SU-DHL-6 (cell line): ENCODE measurements around the gene AKIP1.

Source experiments
- H2AFZ ChIP-seq: fragments of 200-600 bp; sonication (generic); 2 replicates; pipeline ENCODE4 v1.6.1; 2014; ENCODE audit warnings: low read depth, mild to moderate bottlenecking, moderate library complexity, mixed read lengths, antibody characterized with exemption, low read length; ENCODE audit not compliant: severe bottlenecking
- H3F3A ChIP-seq: fragments of 200-600 bp; shearing (Covaris generic); 2 replicates; pipeline ENCODE4 v1.6.0; 2016; ENCODE audit warnings: antibody characterized with exemption, mild to moderate bottlenecking; ENCODE audit not compliant: insufficient read depth
- H3K27ac ChIP-seq: fragments of 200-600 bp; sonication (generic); 2 replicates; pipeline ENCODE4 v1.5.1; 2016; ENCODE audit warnings: low read depth, mild to moderate bottlenecking, low read length, moderate library complexity, mixed read lengths
- H3K27me3 ChIP-seq: fragments of 200-600 bp; sonication (generic), shearing (Covaris generic); 2 replicates; pipeline ENCODE4 v1.6.0; 2014; ENCODE audit warnings: mild to moderate bottlenecking, low read length
- H3K36me3 ChIP-seq: fragments of 200-600 bp; sonication (generic); 2 replicates; pipeline ENCODE4 v1.6.1; 2014; ENCODE audit warnings: mild to moderate bottlenecking, low read length, mixed read lengths
- H3K4me2 ChIP-seq: fragments of 300-600, 200-600 bp; shearing (Covaris generic), sonication (generic); 2 replicates; pipeline ENCODE4 v1.6.0; 2014; ENCODE audit warnings: low read length, low read depth, mild to moderate bottlenecking; ENCODE audit not compliant: poor library complexity, severe bottlenecking
- H3K4me3 ChIP-seq: fragments of 200-600 bp; sonication (generic); 2 replicates; pipeline ENCODE4 v1.5.1; 2014; ENCODE audit warnings: antibody characterized with exemption, low read length, mild to moderate bottlenecking, mixed read lengths; ENCODE audit not compliant: insufficient read depth, poor library complexity, severe bottlenecking
- H3K79me2 ChIP-seq: fragments of 200-600 bp; sonication (generic); 2 replicates; pipeline ENCODE4 v1.6.1; 2014; ENCODE audit warnings: mild to moderate bottlenecking, low read length, moderate library complexity; ENCODE audit not compliant: insufficient read depth
- H3K9ac ChIP-seq: fragments of 200-600 bp; sonication (generic); 2 replicates; pipeline ENCODE4 v1.7.0; 2014; ENCODE audit warnings: mild to moderate bottlenecking, low read length
- H3K9me2 ChIP-seq: fragments of 200-600 bp; sonication (generic); replicated peaks from 2 replicates; pipeline ENCODE4 v1.6.1; 2014; ENCODE audit warnings: low read length; ENCODE audit not compliant: insufficient read depth
- H3K9me3 ChIP-seq: fragments of 200-600 bp; sonication (generic); 2 replicates; pipeline ENCODE4 v1.6.1; 2014; ENCODE audit warnings: low read length, mixed read lengths; ENCODE audit not compliant: insufficient read depth
- H4K20me1 ChIP-seq: fragments of 200-600 bp; sonication (generic); 2 replicates; pipeline ENCODE4 v1.6.1; 2014; ENCODE audit warnings: low read depth, mild to moderate bottlenecking, antibody characterized with exemption, low read length, moderate library complexity, mixed read lengths
- CTCF ChIP-seq: fragments of 200-600 bp; sonication (generic); IDR thresholded peaks from one replicate; pipeline ENCODE4 v1.5.1; 2017; ENCODE audit warnings: antibody characterized with exemption, mild to moderate bottlenecking, low read length, moderate library complexity; ENCODE audit not compliant: insufficient read depth, poor library complexity, severe bottlenecking
- EZH2phosphoT487 ChIP-seq: fragments of 200-600 bp; sonication (generic), shearing (Covaris generic); conservative IDR thresholded peaks from 2 replicates; pipeline ENCODE4 v1.6.1; 2018; ENCODE audit warnings: mild to moderate bottlenecking, antibody characterized with exemption, low read length, moderate library complexity, mixed read lengths

The AKIP1 gene

GRCh38 chr11:8867035-8867434, 44.0 kb upstream of the AKIP1 start:
- Histone ChIP-seq H3K9me2 (no peaks in the 10 kb centered on the region), H3K79me2 (no peaks in the 10 kb centered on the region), H4K20me1 (no peaks in the 10 kb centered on the region), H3K4me3 (no peak overlapping the region), H3K27ac (no peak overlapping the region), H3K27me3 (no peaks in the 10 kb centered on the region), H3F3A (no peaks in the 10 kb centered on the region), H3K4me2 (no peak overlapping the region), H3K9ac (no peak overlapping the region), H3K9me3 (no peaks in the 10 kb centered on the region), H3K36me3 (no peaks in the 10 kb centered on the region), H2AFZ (no peak overlapping the region)
- TF ChIP-seq CTCF (no peak), EZH2phosphoT487 (no peak)

GRCh38 chr11:8867931-8868631, 42.9 kb upstream of the AKIP1 start:
- Histone ChIP-seq H4K20me1 (no peaks in the 10 kb centered on the region), H3K9me3 (no peaks in the 10 kb centered on the region), H3K9me2 (no peaks in the 10 kb centered on the region), H3K36me3 (no peaks in the 10 kb centered on the region), H3K27ac (no peak overlapping the region), H3K27me3 (no peaks in the 10 kb centered on the region), H3F3A (no peaks in the 10 kb centered on the region), H3K79me2 (no peaks in the 10 kb centered on the region), H3K4me2 (no peak overlapping the region), H3K9ac (no peak overlapping the region), H3K4me3 (no peak overlapping the region), H2AFZ (no peak overlapping the region)
- no peak for TF ChIP-seq CTCF
- TF ChIP-seq EZH2phosphoT487 = no peak

GRCh38 chr11:8870411-8871170, 40.4 kb upstream of the AKIP1 start:
- H3K4me3 ChIP-seq = no peak overlapping the region
- H4K20me1 ChIP-seq = no peaks in the 10 kb centered on the region
- no peaks in the 10 kb centered on the region for H3K9me3 ChIP-seq
- H3K4me2 ChIP-seq = no peak overlapping the region
- no peaks in the 10 kb centered on the region for H3K27me3 ChIP-seq
- H3K79me2 ChIP-seq = no peaks in the 10 kb centered on the region
- no peak overlapping the region for H3K9ac ChIP-seq
- no peaks in the 10 kb centered on the region for H3K36me3 ChIP-seq
- no peaks in the 10 kb centered on the region for H3F3A ChIP-seq
- no peaks in the 10 kb centered on the region for H3K9me2 ChIP-seq
- no peak overlapping the region for H3K27ac ChIP-seq
- no peak overlapping the region for H2AFZ ChIP-seq
- TF ChIP-seq EZH2phosphoT487 (no peak), CTCF (no peak)
